HG02973 (cell line): ENCODE results near the gene MGMT.

Experiments used
- ATAC-seq: cut with Tn5 transposase; IDR thresholded peaks from one replicate; pipeline ENCODE4 v1.9.1; 2021; ENCODE audit warnings: moderate library complexity; ENCODE audit not compliant: unreplicated experiment

MGMT gene

GRCh38 chr10:129704786-129705525 lies 237.9 kb downstream of the MGMT start:
- ATAC-seq, result no peak

- no peak for ATAC-seq
Observed at GRCh38 chr10:129705676-129706075, 238.6 kb downstream of the MGMT start.

- no peak for ATAC-seq
Observed at GRCh38 chr10:129706081-129706480, 239.0 kb downstream of the MGMT start.

GRCh38 chr10:129706523-129706922 lies 239.5 kb downstream of the MGMT start:
- ATAC-seq, result no peak

GRCh38 chr10:129707406-129708388 lies 240.7 kb downstream of the MGMT start:
- no peak for ATAC-seq

- no peak for ATAC-seq
Observed at GRCh38 chr10:129709101-129709500, 242.1 kb downstream of the MGMT start.

- no peak for ATAC-seq
Observed at GRCh38 chr10:129709627-129710509, 242.8 kb downstream of the MGMT start.

- ATAC-seq, result no peak
Observed at GRCh38 chr10:129710510-129710847, 243.4 kb downstream of the MGMT start.

- ATAC-seq, result no peak
Observed at GRCh38 chr10:129711291-129711690, 244.2 kb downstream of the MGMT start.

GRCh38 chr10:129712000-129712399 lies 245.0 kb downstream of the MGMT start:
- no peak for ATAC-seq

GRCh38 chr10:129713659-129714265 lies 246.7 kb downstream of the MGMT start:
- ATAC-seq, result no peak

GRCh38 chr10:129715805-129716204 lies 248.8 kb downstream of the MGMT start:
- ATAC-seq, result no peak

GRCh38 chr10:129716211-129716681 lies 249.2 kb downstream of the MGMT start:
- no peak for ATAC-seq

- no peak for ATAC-seq
Observed at GRCh38 chr10:129716881-129717280, 249.8 kb downstream of the MGMT start.

GRCh38 chr10:129717816-129718547 lies 250.9 kb downstream of the MGMT start:
- ATAC-seq, result no peak

- no peak for ATAC-seq
Observed at GRCh38 chr10:129718548-129719414, 251.7 kb downstream of the MGMT start.

GRCh38 chr10:129719415-129719739 lies 252.3 kb downstream of the MGMT start:
- ATAC-seq, result no peak

GRCh38 chr10:129719889-129720590 lies 253.0 kb downstream of the MGMT start:
- ATAC-seq, result no peak
